HG02798 (cell line): ENCODE results near the gene WWOX.
A peak's percentile ranks its signal among the peaks of the same experiment; 100 is the strongest.

Experiments
- ATAC-seq: cut with Tn5 transposase; IDR thresholded peaks from one replicate; pipeline ENCODE4 v1.9.1; 2021; ENCODE audit warnings: mild to moderate bottlenecking; ENCODE audit not compliant: unreplicated experiment, poor library complexity

The WWOX gene

GRCh38 chr16:78421181-78421708 lies 321.8 kb downstream of the WWOX start:
- no peak for ATAC-seq

DNA sequence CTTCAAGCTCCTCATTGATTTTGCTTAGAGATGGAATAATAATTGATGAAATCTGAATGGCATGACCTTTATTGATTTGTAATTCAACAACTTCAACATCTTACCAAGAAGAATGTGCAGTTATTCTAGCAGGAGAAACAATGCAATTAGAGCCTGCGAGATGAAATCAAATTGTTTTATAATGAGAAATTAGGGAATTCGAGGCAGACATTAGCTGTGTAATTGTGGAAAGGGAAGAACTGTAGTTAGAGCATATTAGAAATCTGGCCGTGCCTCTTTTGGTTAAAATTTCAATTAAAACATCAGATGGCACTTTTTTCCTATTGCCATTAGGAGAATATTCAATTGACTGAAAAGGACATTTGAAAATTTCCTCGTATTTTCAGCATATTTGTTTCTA lies 325.8 kb downstream of the WWOX start:
- ATAC-seq = no peak

GRCh38 chr16:78425891-78426510 lies 326.5 kb downstream of the WWOX start:
- ATAC-seq = no peak

- no peak for ATAC-seq
These were observed 328.7 kb downstream of the WWOX start for GRCh38 chr16:78428193-78428592.

DNA sequence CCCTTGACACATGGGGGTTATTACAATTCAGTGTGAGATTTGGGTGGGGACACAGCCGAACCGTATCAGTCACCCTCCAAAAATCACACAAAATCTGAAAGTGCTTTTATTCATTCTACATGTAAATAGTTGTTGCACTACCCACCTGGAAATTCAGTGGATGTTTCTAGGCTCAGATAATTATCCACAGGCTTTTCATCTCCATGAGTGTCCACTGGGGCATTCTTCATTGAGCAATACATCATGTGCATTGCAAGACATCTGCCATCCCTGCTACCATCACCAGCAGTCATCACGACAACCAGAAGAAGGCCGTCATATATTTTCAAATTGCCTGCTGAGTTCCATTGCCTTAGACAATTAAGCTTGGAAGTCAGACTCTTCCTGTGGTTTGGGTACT lies 330.8 kb downstream of the WWOX start:
- ATAC-seq = no peak

- no peak for ATAC-seq
These were observed 331.7 kb downstream of the WWOX start for GRCh38 chr16:78431004-78431670.

DNA sequence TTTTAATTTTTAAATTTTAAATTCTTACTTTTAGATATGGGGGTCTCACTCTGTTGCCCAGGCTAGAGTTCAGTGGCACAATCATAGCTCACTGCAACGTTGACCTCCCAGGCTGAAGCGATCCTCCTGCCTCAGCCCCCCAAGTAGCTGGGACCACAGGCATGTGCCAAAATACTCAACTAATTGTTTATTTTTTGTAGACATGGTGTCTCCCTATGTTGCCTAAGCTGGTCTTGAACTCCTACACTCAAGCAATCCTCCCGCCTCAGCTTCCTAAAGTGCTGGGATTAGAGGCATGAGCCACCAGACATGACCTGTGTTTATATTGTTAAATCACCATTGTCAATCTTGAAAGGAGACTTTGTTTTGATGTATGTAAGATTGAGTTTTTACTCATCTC lies 332.2 kb downstream of the WWOX start:
- ATAC-seq = no peak

DNA sequence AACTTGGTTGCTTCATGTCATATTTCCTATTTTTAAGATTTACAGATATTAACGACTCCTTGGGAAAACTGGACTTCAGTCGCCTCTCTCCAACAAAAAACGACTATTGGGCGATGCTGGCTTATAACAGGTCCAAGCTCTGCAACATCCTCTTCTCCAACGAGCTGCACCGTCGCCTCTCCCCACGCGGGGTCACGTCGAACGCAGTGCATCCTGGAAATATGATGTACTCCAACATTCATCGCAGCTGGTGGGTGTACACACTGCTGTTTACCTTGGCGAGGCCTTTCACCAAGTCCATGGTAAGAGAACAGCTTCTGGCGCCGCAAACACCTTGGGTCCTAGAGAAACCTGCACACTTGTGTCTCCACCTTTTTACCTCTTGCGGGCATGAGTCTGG lies 333.0 kb downstream of the WWOX start:
- no peak for ATAC-seq

DNA sequence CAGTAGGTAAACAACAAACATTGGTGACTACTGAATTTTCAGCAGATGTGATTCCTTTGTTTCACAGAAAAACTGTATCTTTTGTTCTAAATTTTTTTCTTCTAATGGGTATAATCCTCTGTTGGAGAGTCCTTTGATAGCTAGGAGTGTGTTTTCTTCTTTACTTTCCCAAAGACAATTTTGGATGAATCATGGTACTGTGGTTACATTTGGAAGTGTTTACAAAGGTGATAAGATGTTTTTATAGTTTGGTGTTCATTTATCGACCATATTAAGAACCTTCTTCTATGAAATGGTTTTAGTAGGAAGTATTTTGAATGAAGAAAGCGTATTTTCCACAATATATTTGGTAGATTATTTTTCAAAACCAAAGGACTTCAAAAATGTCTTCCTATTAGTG lies 333.7 kb downstream of the WWOX start:
- ATAC-seq = no peak

DNA sequence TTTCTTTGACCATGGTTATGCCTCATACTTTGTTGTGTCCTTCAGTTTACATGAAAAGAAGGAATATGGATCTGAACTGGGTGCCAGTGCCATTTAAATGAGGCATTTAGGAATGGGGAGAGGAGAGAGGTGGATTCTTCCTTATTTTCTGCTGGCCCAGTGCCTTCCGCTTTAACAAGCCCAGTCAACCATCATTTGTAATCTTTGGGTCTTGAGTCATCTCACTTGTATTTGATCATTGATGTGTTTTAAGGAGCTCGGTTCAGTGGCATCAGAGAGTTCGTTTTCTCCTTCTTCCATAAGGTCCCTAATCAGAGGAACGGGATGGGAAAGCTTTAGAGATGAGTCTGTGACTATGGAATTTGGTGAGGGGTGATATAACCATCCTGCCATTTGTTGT lies 334.9 kb downstream of the WWOX start:
- no peak for ATAC-seq

- ATAC-seq = no peak
These were observed 335.8 kb downstream of the WWOX start for GRCh38 chr16:78435260-78435659.

DNA sequence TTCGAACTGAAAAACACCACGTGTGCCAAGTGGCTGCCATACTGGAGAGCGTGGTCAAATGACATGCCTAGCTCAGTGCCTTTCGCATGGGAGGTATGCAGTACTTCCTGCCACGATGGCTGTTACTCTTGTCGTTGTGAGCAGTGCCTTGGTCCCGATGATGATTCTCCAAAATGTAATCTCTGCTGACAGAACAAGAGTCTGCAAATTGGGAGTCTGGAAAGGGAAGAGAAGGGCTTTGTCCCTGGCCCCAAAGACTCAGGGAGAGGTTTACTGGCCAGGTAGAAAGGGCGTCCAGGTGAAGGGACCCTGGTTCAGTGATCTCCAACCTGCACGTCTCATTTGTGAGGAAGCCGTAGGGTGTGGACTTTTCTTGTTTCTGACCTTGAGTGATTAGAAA lies 336.6 kb downstream of the WWOX start:
- no peak for ATAC-seq

DNA sequence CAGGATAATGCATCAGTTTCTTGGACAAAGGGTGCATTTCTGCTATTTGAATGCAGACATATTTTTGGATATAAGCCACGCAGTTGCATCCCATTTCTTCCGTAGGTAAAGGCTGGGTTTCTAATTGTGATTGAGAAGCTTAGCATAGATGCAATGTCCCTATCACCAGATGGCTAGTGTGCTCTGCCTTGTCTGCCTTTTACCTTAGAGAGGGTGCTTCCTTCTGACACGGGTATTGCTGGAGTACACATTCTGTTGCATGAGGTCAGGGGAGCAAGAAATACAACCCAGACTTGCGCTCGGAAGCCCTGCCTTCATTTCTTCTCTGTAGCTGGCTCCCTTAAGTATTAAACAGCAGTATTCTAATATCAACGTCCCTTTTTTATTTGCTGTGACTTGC lies 337.4 kb downstream of the WWOX start:
- no peak for ATAC-seq

GRCh38 chr16:78437352-78437968 lies 338.0 kb downstream of the WWOX start:
- ATAC-seq = peak; percentile 57

GRCh38 chr16:78438219-78438618 lies 338.8 kb downstream of the WWOX start:
- ATAC-seq = no peak

- ATAC-seq = no peak
These were observed 339.2 kb downstream of the WWOX start for GRCh38 chr16:78438632-78439031.

DNA sequence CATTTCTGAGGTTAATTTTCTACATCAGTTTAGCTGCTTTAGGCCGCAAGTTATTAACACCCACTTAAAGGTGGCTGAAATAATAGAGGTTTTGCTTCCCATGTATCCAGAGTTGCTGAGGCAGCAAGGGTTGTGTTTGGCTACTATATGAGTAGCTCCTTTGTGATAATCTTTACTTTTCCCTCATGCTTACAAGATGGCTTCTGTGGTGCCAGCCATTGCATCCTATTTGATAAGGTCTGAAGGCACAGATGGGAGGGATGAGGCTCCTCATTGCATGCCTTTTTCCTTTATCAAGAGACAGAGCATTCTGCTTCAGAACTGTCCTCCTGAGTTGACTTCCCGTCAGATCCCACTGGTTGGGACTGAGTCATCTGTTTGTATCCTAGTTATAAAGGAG lies 340.2 kb downstream of the WWOX start:
- no peak for ATAC-seq

- ATAC-seq = no peak
These were observed 341.8 kb downstream of the WWOX start for GRCh38 chr16:78441298-78441697.

DNA sequence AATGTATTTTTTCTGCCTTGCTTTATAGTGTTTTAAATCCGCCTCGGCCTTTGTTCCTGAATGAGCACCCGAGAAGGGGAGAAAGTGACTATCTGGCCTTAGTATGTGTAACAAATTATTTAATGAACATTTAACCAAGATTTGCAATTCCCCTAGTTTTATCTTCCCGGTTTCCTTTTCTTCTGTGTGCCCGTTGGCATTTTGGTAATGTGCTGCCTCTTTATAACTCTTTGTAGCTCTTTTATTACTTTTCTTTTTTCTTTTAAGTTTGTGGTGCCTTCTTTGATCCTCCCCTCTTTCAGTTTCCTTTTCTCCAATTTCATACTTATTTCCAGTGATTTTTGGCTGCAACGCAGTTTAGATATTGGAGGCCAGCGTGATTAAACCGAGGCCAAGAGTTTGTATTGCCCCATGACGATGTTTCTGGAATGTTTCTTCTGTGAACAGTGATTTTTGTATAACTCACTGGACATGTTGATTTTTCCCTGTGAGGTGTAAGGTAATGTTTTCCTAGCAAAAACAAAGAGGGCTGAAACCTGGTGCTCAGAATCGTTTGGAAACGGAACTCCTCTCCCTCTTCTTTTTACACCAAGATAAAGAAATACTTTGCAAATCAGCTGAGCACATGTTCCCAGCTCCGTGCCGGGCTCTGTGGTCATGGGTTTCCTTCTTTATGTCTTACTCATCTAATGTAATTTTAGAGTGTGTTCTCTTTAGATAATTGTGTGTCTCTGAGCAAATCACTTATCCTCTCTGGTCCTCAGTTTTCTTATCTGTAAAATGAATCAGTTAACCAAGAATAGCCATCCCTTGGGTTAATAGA lies 344.3 kb downstream of the WWOX start:
- no peak for ATAC-seq

DNA sequence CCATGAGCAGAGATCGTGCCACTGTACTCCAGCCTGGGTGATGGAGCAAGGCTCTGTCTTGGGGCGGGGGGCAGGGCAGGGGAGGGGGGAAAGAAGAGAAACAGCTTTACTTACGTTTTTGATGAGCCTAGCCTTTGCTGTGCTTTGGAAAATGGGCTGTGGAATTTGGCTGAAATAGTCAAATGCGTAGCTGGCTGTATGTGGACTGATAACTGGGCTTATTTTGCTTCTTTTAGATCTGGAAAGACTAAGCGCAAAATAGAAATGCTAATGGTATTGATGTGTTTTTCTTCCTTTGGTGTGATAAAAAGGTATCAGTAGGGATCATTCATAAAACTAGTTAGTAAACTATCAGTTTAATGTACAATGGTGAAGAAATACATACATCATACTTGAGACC lies 346.4 kb downstream of the WWOX start:
- ATAC-seq = no peak

- no peak for ATAC-seq
These were observed 347.0 kb downstream of the WWOX start for GRCh38 chr16:78446486-78446885.
